RPMI8226 (cell line): Measurements from ENCODE around the gene RPL18.
"Not testable (repeated sequence)": the region's sequence is repeated elsewhere in the genome, so short reads cannot be mapped to it uniquely, and the experiment has no call there.

Source experiments
- DNase-seq: peaks from one replicate; pipeline ENCODE4 v3.0.0-alpha.2; 2015

The RPL18 gene

GRCh38 chr19:48644355-48644754 lies 25.4 kb upstream of the RPL18 start:
- DNase-seq = no peak

GRCh38 chr19:48642862-48643261 lies 23.9 kb upstream of the RPL18 start:
- no peak for DNase-seq

DNA sequence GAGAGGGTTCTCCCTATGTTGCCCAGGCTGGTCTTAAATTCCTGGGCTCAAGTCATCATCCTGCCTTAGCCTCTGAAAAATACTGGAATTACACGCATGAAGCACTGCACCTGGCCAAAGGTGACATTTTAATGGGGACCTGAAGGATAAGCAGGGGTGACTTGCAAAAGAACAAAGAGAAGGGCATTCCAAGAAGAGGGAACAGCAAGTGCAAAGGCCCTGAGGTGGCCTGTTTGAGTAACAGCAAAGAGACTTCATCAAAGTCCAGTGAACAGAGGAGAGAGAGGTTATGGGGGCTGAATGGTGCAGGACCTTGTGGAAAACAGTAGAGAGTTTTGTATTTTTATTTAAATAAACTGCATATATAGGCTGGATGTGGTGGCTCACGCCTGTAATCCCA lies 22.9 kb upstream of the RPL18 start:
- no peak for DNase-seq

DNA sequence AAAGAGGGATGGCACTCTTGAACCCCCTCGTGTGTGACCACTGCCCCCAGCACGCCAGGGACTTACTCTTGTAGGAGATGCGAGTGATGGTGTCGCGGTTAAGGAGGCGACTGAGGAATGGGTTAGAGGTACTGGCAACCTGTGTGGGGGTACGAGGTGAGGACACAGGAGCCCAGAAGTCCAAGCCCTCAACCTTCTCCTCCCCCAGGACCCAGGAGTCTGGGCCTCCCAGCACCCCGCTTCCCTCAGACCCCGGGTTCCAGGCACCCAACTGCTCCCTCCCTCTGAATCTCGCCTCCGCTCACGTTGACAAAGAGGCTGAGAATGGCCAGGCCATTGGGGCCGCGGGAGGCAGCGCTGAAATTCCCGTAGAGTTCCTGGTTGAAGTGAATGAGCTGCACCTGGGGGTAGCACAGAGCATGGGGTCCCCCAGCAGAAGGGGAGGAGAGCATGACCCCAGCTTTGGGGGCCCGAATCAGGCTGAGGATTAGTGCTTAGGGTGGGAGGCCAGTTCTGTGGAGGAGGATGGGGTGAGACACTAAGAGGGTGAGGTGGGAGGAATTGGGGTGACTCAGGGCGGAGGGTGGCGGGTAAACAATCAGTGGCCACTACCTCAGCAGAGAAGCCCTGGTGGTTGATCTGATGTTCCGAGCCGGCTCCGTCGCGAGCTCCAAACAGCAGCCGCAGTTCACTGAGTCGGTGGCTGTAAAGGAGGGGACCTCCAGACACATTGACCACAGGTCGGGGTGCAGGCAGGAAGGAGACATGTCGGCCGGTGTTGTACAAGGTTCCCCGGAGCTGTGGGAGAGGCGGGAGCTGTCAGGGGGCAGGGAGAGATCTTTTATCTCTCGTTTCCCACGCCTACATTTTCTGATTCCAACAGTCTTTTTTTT lies 20.8 kb upstream of the RPL18 start:
- no peak for DNase-seq

DNA sequence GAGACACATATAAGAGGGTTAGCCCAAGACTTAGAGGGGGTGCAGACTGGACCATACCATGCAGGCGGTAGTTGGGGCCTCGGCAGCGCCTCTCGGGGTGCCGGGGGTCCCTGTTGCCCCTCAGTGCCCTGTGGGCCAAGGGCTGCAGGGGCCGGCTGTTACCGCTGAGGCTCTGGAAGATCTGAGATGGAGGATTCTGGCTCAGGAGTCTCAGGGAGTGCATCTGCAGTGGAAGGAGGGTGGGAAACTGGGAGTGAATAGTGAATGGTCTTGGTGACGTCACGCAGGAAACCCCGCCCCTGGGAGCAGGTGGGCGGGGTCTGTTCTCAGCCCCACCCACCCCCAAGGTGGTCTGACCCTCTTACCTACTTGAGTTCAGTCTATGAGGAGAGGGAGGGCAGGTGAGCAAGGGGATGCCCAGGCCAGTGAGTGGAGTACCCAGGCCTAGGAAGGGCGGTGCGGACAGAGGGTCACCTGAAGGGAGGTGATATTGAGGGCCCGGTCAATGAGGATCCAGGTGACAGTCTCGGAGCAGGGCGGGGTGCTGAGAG lies 19.9 kb upstream of the RPL18 start:
- no peak for DNase-seq

- DNase-seq = peak; percentile 91
Measured at GRCh38 chr19:48637948-48638830, 19.2 kb upstream of the RPL18 start.

- DNase-seq = peak; percentile 97
Measured at GRCh38 chr19:48637449-48637947, 18.5 kb upstream of the RPL18 start.

GRCh38 chr19:48636859-48637448 lies 18.0 kb upstream of the RPL18 start, which contains the start of gene DBP:
Gene DBP (minus strand): TSS chr19:48637379. CDS start chr19:48636994, 385 bp downstream.
- peak; percentile 56 for DNase-seq

- peak; percentile 37 for DNase-seq
Measured at GRCh38 chr19:48635966-48636858, 17.2 kb upstream of the RPL18 start.

- DNase-seq = peak; percentile 77
Measured at GRCh38 chr19:48635263-48635965, 16.4 kb upstream of the RPL18 start.

- peak; percentile 96 for DNase-seq
Measured at GRCh38 chr19:48634424-48635262, 15.7 kb upstream of the RPL18 start.

DNA sequence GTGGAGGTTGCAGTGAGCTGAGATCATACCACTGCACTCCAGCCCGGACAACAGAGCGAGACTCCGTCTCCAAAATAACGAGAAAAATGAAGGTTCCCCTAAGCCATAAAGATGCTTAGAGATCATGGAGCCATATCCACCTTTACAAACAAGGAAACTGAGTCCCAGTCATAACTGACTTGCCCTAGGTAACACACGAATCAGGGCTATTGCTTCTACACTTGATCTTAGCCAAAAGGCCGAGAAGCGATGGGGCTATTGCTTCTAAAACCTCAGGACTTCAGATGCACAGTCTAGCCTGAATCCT lies 15.0 kb upstream of the RPL18 start:
- no peak for DNase-seq

DNA sequence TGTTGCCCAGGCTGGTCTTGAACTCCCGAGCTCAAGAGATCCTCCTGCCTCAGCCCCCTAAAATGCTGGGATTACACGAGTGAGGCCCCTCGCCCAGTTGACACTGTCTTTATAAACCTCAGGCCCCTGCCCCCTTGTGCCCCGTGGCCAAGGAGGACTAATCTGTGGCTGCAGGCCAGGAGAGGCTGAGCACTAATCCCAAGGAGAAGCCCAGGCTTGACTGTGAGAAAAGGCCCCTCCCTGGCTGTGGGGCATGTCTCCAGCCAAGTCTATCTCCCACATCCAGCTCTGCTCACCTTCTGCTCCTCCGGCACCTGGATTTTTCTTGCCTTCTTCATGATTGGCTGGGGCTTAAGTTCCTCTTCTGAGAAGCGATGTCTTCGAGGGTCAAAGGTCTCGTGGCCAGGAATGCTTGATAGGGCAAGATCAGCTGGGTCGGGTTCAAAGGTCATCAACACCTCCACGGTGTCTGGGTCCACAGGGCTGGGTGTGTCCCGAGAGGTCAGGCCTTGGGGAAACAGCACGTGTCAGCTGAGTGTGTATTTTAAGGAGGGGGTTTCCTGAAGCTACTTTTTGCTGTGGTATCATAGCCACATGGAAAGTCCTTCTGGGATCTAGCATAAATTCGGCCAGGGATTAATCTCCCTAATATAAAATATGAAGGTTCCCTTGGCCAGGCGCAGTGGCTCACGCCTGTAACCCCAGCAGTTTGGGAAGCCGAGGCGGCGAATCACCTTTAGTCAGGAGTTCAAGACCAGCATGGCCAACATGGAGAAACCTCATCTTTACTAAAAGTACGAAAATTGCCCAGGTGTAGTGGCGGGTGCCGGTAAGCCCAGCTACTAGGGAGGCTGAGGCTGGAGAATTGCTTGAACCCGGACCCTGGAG lies 14.4 kb upstream of the RPL18 start:
- DNase-seq = no peak

DNA sequence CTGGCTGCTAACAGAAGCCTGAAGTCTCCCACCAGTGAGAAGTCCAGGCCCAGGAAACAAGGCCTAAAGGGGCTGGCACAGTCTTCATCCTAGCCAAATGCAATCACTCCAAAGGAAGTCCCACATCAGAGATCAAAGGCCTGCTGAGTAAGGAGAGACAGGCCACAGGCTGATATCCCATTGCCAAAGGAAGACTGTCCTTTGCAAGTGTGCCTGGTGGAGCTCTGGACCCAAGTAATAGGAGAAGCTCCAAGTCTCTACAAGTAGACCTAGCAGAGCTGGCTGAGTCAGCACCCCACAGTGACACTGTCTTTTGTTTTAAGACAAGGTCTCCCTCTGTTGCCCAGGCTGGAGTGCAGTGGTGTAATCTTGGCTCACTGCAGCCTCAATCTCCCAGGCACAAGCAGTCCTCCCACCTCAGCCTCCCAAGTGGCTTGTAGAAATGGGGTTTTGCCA lies 13.7 kb upstream of the RPL18 start:
- DNase-seq = no peak

DNA sequence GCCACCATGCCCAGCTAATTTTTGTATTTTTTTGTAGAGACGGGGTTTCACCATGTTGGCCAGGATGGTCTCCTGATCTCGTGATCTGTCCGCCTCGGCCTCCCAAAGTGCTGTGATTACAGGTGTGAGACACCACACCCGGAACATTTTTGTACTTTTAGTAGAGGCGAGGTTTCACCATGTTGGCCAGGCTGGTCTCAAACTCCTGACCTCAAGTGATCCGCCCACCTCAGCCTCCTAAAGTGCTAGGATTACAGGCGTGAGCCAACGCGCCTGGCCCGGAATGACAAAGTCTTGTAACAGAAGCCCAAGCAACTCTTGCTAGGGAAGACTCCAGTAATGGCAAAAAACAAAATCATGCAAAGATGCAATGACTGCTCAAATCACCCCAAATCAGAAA lies 13.3 kb upstream of the RPL18 start:
- DNase-seq = not testable (repeated sequence)

GRCh38 chr19:48631225-48631624 lies 12.2 kb upstream of the RPL18 start:
- DNase-seq = no peak

DNA sequence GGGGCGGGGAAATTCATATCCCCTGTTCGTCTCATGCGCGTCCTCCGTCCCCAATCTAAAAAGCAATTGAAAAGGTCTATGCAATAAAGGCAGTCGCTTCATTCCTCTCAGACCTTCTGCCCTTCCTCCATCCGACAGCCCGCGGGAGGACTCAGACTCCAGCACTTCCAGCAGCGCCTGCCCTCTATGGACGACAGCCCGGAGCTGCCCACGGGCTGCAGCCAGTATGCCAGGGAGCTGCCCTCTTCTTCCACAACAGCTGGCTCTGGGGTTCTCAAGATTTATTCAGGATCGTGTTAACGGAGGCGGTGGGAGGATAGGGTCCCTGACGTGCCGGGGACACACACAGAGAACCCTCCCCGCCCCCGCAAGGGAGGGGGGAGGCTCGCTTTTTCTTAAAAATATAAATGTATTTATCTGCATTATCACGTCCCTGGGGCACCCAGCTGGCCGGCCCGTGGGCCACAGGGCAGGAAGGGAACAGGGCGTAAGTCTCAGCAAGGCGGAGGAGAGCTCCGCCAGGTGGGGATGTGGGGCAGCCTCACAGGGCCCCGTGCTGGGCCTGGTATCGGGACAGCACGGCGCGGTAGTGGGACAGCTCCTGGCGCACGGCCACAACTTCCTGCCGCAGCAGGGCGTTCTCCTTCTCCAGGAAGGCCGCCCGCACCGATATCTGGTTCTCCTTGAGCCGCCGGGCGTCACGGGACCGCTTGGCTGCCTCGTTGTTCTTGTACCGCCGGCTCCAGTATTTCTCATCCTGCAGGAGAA lies 11.5 kb upstream of the RPL18 start:
- DNase-seq = no peak

DNA sequence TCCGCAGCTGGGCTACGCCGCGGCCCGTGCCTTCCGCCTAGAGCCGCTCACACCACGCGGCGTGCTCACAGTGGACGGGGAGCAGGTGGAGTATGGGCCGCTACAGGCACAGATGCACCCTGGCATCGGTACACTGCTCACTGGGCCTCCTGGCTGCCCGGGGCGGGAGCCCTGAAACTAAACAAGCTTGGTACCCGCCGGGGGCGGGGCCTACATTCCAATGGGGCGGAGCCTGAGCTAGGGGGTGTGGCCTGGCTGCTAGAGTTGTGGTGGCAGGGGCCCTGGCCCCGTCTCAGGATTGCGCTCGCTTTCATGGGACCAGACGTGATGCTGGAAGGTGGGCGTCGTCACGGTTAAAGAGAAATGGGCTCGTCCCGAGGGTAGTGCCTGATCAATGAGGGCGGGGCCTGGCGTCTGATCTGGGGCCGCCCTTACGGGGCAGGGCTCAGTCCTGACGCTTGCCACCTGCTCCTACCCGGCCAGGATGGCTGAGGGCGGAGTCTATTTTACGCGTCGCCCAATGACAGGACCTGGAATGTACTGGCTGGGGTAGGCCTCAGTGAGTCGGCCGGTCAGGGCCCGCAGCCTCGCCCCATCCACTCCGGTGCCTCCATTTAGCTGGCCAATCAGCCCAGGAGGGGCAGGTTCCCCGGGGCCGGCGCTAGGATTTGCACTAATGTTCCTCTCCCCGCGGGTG lies 10.8 kb upstream of the RPL18 start:
- no peak for DNase-seq
